KMS-11 (cell line): ENCODE results near the gene SRP54.

ENCODE experiments used
- H2AFZ ChIP-seq: fragments of 200-600 bp; sonication (generic); 2 replicates; pipeline ENCODE4 v1.6.1; 2016; ENCODE audit warnings: antibody characterized with exemption, mixed run types, low read depth
- H3K27ac ChIP-seq: fragments of 200-600 bp; sonication (generic); 2 replicates; pipeline ENCODE4 v1.6.1; 2016; ENCODE audit warnings: mild to moderate bottlenecking, mixed run types
- H3K27me3 ChIP-seq: fragments of 200-600 bp; sonication (generic); 2 replicates; pipeline ENCODE4 v1.6.1; 2017; ENCODE audit warnings: mild to moderate bottlenecking, low read depth, mixed run types, moderate library complexity; ENCODE audit not compliant: insufficient read depth
- H3K36me3 ChIP-seq: fragments of 200-600 bp; sonication (generic); 2 replicates; pipeline ENCODE4 v1.6.1; 2017; ENCODE audit warnings: mild to moderate bottlenecking, mixed run types; ENCODE audit not compliant: insufficient read depth
- H3K4me1 ChIP-seq: fragments of 200-600 bp; sonication (generic); 2 replicates; pipeline ENCODE4 v1.6.1; 2016; ENCODE audit warnings: mild to moderate bottlenecking, low read depth, mixed run types; ENCODE audit not compliant: poor library complexity, severe bottlenecking
- H3K4me2 ChIP-seq: fragments of 200-600 bp; sonication (generic); 2 replicates; pipeline ENCODE4 v1.7.0; 2016; ENCODE audit warnings: mild to moderate bottlenecking, mixed run types
- H3K4me3 ChIP-seq: fragments of 200-600 bp; sonication (generic); IDR thresholded peaks from 2 replicates; pipeline ENCODE4 v1.6.1; 2017; ENCODE audit warnings: low read depth, low read length, mixed read lengths; ENCODE audit not compliant: insufficient read depth
- H3K79me2 ChIP-seq: fragments of 200-600 bp; sonication (generic); 2 replicates; pipeline ENCODE4 v1.6.1; 2016; ENCODE audit warnings: low read depth, mixed run types; ENCODE audit not compliant: insufficient read depth
- H3K9ac ChIP-seq: fragments of 200-600 bp; sonication (generic); 2 replicates; pipeline ENCODE4 v1.6.1; 2016; ENCODE audit warnings: mild to moderate bottlenecking, mixed run types
- H4K20me1 ChIP-seq: fragments of 200-600 bp; sonication (generic); 2 replicates; pipeline ENCODE4 v1.6.1; 2016; ENCODE audit warnings: mild to moderate bottlenecking, mixed run types; ENCODE audit not compliant: insufficient read depth
- TF ChIP-seq, protein P1 (sequence below): fragments of 200-600 bp; sonication (generic); conservative IDR thresholded peaks from 2 replicates; pipeline ENCODE4 v1.6.1; 2017; ENCODE audit warnings: low read depth, mild to moderate bottlenecking, antibody characterized with exemption, low read length, moderate library complexity, mixed read lengths

Gene SRP54

DNA sequence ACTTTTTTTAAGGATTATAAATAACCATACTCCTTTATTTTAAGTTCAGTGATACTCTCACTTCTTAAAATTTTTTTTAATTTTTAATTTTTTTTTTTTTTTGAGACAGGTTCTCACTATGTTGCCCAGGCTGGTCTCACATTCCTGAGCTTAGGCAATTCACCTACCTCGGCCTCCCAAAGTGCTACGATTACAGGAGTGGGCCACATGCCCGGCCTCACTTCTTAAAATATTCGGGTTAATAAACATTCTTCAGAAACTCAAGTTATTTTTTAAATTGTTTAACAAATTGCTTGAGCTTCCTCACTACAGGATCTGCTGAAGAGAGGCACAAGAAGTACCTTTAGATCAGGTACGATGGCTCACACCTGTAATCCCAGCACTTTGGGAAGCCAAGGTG, 4.3 kb upstream of the SRP54 start:
- no peak overlapping the region for H2AFZ ChIP-seq
- H3K27me3 ChIP-seq = no peaks in the 10 kb centered on the region
- no peaks in the 10 kb centered on the region for H3K36me3 ChIP-seq
- H3K4me3 ChIP-seq = no peak overlapping the region
- H3K4me2 ChIP-seq = no peak overlapping the region
- no peaks in the 10 kb centered on the region for H4K20me1 ChIP-seq
- no peak overlapping the region for H3K9ac ChIP-seq
- TF ChIP-seq, protein P1, sequence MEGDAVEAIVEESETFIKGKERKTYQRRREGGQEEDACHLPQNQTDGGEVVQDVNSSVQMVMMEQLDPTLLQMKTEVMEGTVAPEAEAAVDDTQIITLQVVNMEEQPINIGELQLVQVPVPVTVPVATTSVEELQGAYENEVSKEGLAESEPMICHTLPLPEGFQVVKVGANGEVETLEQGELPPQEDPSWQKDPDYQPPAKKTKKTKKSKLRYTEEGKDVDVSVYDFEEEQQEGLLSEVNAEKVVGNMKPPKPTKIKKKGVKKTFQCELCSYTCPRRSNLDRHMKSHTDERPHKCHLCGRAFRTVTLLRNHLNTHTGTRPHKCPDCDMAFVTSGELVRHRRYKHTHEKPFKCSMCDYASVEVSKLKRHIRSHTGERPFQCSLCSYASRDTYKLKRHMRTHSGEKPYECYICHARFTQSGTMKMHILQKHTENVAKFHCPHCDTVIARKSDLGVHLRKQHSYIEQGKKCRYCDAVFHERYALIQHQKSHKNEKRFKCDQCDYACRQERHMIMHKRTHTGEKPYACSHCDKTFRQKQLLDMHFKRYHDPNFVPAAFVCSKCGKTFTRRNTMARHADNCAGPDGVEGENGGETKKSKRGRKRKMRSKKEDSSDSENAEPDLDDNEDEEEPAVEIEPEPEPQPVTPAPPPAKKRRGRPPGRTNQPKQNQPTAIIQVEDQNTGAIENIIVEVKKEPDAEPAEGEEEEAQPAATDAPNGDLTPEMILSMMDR = no peak
- H3K4me1 ChIP-seq = peaks cover 7% of the 10 kb centered on the region
- peaks cover 14% of the 10 kb centered on the region; the same call in 1 of the 2 replicates for H3K79me2 ChIP-seq
- H3K27ac ChIP-seq = no peak overlapping the region

DNA sequence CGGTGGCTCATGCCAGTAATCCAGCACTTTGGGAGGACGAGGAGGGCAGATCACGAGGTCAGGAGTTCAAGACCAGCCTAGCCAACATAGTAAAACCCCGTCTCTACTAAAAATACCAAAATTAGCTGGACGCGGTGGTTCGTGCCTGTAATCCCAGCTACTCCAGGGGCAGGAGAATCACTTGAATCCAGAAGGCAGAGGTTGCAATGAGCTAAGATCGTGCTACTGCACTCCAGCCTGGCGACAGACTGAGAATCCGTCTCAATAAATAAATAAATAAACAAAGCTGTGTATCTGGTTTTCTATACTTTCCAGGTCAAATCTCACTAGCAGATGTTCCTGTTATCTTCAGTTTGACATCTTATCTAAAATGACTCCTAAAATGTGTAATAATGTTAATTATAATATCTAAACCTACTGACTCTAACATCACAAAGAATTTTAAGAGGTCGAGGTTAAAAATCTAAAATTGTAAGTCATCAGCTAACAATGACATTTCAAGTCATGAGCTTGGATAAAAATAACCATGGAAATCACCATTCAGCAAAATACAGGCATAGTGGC, 2.4 kb upstream of the SRP54 start:
- peak overlapping the region; percentile 36; the same call in 1 of the 2 replicates for H3K9ac ChIP-seq
- H4K20me1 ChIP-seq = no peaks in the 10 kb centered on the region
- H3K4me1 ChIP-seq = peaks cover 20% of the 10 kb centered on the region
- H3K27ac ChIP-seq = peak overlapping the region; percentile 87
- H3K36me3 ChIP-seq = no peaks in the 10 kb centered on the region
- peaks cover 34% of the 10 kb centered on the region for H3K79me2 ChIP-seq
- no peak overlapping the region for H3K4me3 ChIP-seq
- H3K4me2 ChIP-seq = peak overlapping the region; percentile 62
- peak overlapping the region; percentile 63 for H2AFZ ChIP-seq
- TF ChIP-seq, protein P1 = no peak
- no peaks in the 10 kb centered on the region for H3K27me3 ChIP-seq

DNA sequence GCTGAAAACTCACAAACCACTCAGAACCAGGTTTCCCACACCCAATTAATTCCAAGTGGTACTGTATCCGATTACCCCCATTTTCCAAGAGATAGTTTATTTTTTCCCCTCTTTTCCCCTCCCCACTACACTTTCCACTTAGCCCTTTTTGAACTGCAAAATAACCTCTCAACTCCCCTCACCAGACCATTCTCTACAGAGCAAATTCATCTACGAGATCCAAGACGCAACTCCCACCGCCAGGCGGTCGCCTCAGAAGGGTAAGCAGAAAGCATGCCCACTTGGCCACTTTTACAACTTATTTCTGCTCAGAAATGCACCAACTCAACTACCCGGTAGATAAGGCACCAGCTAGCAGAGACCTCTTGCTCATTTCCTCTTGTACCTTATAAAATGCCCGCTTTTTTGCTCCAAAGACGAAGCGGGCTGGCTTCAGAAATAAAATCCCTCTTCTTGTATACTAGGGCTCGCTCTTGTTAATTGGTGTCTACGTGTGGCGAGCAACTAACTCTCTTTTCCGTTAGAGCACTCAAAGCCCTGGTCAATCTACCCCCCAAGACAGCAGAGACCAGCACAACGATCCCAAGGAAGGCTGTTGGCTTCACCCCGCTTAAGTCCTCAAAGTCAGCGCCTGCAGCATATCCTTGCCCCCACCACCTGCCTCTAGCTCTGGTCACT, 910 bp upstream of the SRP54 start:
- Histone ChIP-seq H3K4me2 (peak overlapping the region; percentile 62), H3K36me3 (no peaks in the 10 kb centered on the region), H3K79me2 (peaks cover 44% of the 10 kb centered on the region), H2AFZ (peak overlapping the region; percentile 63), H3K27ac (peak overlapping the region; percentile 87), H3K27me3 (no peaks in the 10 kb centered on the region), H3K9ac (peak overlapping the region; percentile 36), H4K20me1 (no peaks in the 10 kb centered on the region), H3K4me3 (no peak overlapping the region), H3K4me1 (peaks cover 28% of the 10 kb centered on the region)
- TF ChIP-seq, protein P1 = no peak; the same call in 1 of the 2 replicates

DNA sequence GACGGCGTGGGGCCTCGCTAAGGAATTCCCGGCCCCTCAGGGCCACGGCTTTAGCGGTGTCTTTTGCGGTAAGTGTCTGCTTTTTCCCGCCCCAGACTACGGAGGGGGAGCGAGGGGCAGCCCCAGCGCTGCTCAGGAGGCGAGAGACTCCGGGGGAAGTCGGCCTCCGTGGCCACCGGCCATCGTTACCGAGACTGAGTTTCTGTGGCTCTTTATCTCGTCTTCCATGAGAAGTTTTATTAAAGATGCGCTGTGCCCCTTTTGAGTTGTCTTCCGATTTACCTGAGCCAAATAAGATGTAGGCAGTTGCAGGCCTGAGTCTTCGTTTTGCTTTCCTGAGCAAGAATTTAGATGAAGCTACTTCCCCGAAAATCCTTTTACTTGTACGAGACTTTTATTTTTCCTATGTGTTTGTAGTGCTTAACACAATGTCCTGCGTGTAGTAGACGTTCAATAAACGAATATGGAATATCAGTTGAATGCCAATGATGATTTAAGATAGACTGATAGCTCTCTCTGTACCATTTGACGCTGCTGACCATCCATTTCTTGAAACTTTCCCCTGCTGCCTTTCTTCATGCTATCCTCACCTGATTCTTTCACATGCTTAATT, 462 bp downstream of the SRP54 start:
- no peaks in the 10 kb centered on the region for H3K36me3 ChIP-seq
- peak overlapping the region; percentile 87 for H3K27ac ChIP-seq
- H2AFZ ChIP-seq = peak overlapping the region; percentile 91
- peak overlapping the region; percentile 92 for H3K4me2 ChIP-seq
- H4K20me1 ChIP-seq = no peaks in the 10 kb centered on the region
- TF ChIP-seq, protein P1 = no peak
- no peak overlapping the region for H3K4me3 ChIP-seq
- peaks cover 54% of the 10 kb centered on the region for H3K79me2 ChIP-seq
- no peaks in the 10 kb centered on the region for H3K27me3 ChIP-seq
- H3K4me1 ChIP-seq = peaks cover 28% of the 10 kb centered on the region
- peak overlapping the region; percentile 84 for H3K9ac ChIP-seq
